ENCODE data around the gene EEFSEC.

- no peak for TF ChIP-seq GABPA (IDR thresholded peaks at IDR 0.05; ENCODE audit: low read depth)
- TF ChIP-seq POLR2AphosphoS5 (IDR thresholded peaks at IDR 0.05; ENCODE audit: low read depth): no peak
- TF ChIP-seq CTCF (IDR thresholded peaks at IDR 0.05; ENCODE audit: insufficient read depth, low read length): no peak
- TF ChIP-seq SPI1 (IDR thresholded peaks at IDR 0.05; ENCODE audit: borderline replicate concordance, low read depth): no peak
- TF ChIP-seq REST (IDR thresholded peaks at IDR 0.05; ENCODE audit: insufficient replicate concordance, low read depth): no peak
Observed at GRCh38 chr3:128376516-128376915, 223.2 kb downstream of the EEFSEC start.

All from HL-60 (cell line).